ENCODE results near the gene TSFM. TPM values are rescaled to one million over a fixed set of nuclear protein-coding genes. Genes with fewer than 3 reads are reported as not detected.
A peak's percentile ranks its signal among the peaks of the same experiment; 100 is the strongest.

TSFM gene
- total RNA-seq (2014; rRNA removed; shearing (Covaris generic)): 27.6 and 37.9 TPM in 2 replicates

- DNase-seq (ENCODE audit: low read depth): peak; percentile 90
These were observed at the start of gene TSFM for GRCh38 chr12:57782608-57783465. Gene TSFM, plus strand, starts transcription at chr12:57782787. Its CDS starts 15 bp downstream, at chr12:57782802.

GRCh38 chr12:57733928-57734327, 48.7 kb upstream of the TSFM start:
- DNase-seq (ENCODE audit: low read depth): no peak

- DNase-seq (ENCODE audit: low read depth): peak; percentile 36
These were observed 48.0 kb upstream of the TSFM start for GRCh38 chr12:57734591-57734990.

DNA sequence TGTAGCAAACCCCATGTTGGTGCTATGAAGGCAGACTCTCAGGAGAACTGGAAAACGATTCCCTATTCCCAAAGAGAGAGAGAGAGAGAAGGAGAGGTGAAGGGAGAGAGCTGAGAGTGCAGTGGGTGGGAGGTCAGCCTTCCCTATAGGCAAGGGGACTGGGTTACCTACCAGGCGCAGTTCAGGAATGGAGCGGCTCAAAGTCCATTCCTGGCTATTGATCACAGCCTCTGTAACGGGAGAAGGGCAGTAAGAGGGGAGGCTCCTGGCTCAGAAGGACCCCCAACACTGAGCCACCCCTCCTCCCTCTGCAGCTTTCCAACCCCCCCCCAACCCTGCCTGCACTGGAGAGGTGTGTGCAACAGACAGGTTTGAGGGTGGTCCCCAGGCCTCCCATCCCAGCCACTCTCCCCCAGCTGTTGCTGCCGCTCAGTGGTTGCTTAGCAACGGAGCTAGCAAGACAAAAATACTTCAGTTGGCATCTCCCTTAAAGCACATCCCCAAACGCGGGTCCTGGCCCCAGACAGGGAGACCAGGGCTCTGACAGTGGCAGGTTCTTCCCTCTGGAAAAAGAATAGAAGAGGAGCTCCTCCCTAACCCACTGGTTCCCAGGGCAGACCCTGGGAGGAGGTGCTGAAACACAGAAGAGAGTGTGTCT, 47.3 kb upstream of the TSFM start:
- peak; percentile 39 for DNase-seq (ENCODE audit: low read depth)

DNA sequence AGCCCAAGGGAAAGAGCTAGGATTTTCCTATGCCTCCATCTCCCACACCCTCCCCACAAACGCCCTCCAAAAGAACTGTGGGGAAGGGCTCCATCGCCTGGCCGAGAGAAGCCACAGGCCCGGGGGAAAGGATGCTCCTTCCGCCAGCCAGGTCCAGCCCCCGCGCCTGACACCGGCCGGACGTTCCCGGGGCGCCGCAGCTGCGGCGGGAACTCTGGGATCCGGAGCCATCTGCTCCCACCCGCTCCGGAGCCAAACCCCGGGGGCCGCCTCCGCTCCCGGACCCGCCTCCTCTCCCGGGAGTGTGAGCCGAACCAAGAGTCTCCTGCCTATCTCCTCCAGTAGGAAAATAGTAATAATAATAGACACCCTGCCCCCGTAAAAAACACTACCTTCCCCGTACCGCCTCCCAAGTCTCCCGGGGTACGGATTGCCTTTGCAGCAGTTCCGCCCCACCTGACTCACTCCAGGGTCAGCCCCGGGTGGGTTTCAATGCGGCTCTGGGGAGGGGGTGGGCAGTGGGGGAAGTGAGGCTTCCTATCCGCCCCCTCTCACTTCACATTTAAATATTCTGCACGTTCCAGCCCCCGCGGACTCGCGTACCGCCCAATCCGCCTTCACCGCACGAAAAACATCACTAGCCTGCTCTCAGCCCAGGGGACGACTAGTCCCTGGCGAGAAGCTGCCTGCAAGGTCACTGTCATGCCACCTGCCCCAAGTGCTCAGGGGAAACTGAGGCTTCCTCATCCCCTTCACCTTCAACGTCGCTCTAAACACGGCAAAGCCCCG, 46.4 kb upstream of the TSFM start:
- DNase-seq (ENCODE audit: low read depth): peak; percentile 51

GRCh38 chr12:57736741-57737466, 45.7 kb upstream of the TSFM start:
- DNase-seq (ENCODE audit: low read depth): no peak

GRCh38 chr12:57737467-57738460, 44.8 kb upstream of the TSFM start:
- peak; percentile 40 for DNase-seq (ENCODE audit: low read depth)

GRCh38 chr12:57738661-57739237, 43.8 kb upstream of the TSFM start, which contains the start of gene AGAP2:
Gene AGAP2, minus strand, starts transcription at chr12:57738742. Its CDS starts 496 bp downstream, at chr12:57738246.
- DNase-seq (ENCODE audit: low read depth): no peak

GRCh38 chr12:57739387-57739786, 43.2 kb upstream of the TSFM start:
- no peak for DNase-seq (ENCODE audit: low read depth)

GRCh38 chr12:57739914-57740538, 42.6 kb upstream of the TSFM start:
- no peak for DNase-seq (ENCODE audit: low read depth)

- DNase-seq (ENCODE audit: low read depth): no peak
These were observed 41.8 kb upstream of the TSFM start for GRCh38 chr12:57740656-57741412.

DNA sequence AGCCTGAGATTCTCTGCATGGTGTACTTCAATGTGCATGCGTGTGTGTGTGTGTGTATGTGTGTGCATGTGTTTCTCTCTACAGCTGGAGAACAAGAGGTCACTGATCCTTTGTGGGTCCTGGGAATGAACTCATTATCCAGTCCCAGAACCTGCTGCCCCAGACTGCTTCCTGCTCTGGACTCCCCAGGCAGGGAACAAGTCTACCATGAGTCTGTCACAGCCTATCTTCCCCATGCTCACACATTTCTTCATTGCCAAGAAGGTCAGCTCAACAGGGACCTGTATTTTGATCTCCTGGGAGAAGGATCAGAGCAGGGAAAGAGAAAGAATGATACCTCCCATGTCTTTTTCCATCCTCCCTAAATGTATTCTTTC, 41.2 kb upstream of the TSFM start:
- DNase-seq (ENCODE audit: low read depth): no peak

DNA sequence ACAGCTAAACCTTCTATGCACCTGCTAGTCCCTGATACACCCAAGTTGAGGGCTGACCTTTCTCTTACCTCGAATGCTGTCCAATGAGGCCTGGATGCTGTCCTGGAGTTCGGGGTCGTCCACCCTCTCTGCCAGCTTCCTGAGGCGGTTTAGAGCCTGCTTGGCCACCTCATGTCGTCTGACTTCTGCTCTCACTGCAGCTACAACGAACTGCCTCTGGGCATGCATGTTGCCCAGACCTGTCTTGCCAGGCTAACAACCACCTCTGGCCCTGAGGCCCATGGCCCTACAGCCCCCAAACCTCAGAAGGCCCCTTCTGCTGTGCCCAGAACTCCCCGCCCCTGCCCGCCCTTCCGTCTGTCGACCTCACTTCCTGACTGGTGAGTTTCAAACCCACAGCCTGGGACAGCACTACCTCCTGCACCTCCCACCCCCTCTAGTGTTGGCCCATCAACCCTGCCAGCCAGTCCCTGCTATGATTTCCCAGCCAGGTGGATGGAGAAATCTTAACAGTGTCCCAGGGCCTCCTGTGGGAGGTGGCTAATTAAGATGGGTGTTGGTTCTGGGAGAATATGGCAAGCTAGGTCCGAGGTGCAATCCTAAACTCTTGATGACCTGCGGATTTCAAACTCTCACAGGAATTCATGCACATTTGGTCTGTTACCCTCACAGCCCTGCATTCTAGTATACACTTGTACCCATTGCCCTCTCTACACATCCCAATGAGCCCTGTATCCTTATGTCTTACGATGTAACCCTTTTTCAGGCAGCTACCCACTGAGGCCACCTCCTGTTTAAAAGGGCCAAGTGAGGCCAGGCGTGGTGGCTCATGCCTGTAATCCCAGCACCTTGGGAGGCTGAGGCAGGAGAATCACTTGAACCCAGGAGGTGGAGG, 40.5 kb upstream of the TSFM start:
- DNase-seq (ENCODE audit: low read depth): no peak

GRCh38 chr12:57743769-57744168, 38.8 kb upstream of the TSFM start:
- no peak for DNase-seq (ENCODE audit: low read depth)

DNA sequence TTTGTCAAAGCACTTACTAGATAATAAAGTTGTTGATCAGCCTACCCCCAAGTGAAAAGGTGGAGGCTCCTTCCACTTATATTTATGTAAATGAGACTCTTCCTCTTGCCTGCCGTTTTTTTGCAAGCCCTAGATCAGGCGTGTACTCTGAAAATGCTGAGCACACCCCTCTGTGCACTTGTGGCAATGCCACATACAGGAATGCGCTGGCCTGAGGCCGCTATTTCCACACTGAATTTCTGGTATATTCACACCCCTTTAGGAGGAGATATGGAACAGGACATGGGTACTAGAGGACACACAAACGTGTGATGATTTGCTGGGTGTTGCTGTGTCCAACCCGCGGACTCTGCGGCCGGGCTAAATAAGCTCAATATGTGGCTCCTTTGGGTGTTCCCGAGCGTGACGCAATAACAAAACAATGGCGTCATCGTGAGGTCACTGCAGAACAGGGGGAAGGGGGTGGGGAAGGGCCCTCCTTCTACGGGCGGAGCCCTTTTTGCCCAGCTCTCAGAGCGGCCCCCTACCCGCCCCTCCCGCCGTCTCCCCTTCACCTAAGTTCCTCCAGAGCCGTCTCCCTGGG, 38.3 kb upstream of the TSFM start:
- no peak for DNase-seq (ENCODE audit: low read depth)

- peak; percentile 98 for DNase-seq (ENCODE audit: low read depth)
These were observed 37.7 kb upstream of the TSFM start, which contains the start of gene TSPAN31 for GRCh38 chr12:57744777-57745484. Gene TSPAN31, plus strand, starts transcription at chr12:57745039. Its CDS starts 116 bp downstream, at chr12:57745155.
